H1 (cell line): ENCODE data around the gene RCSD1. TPM values are rescaled to one million over a fixed set of nuclear protein-coding genes. Genes with fewer than 3 reads are reported as not detected.

ENCODE experiments used
- CTCF ChIA-PET: fragments of 300-600 bp; sonication (Branson Sonifier 250); formaldehyde crosslinking; loops from one replicate; lab custom pipeline; 2021; ENCODE audit not compliant: partially characterized antibody; lab: Charles Lee
- POLR2A ChIA-PET: fragments of 300-600 bp; sonication (Branson Sonifier 250); formaldehyde crosslinking; loops from one replicate; lab custom pipeline; 2021; ENCODE audit warnings: inconsistent platforms; ENCODE audit not compliant: partially characterized antibody; lab: Charles Lee
- DNase-seq, 2 experiments: peaks; one replicate each; pipeline versions ENCODE4 v3.0.0 to v3.0.0-alpha.2; 2010 to 2022; ENCODE audit warnings: low spot score in 2 of 2, low read depth in 1 of 2, mixed read lengths in 1 of 2
- FAIRE-seq: peaks from 2 replicates; lab custom pipeline; 2011; peaks lifted over from hg19 to GRCh38; lab: Jason Lieb, UNC
- H2AFZ ChIP-seq: 2 replicates; pipeline ENCODE4 v1.8.1; 2012; ENCODE audit warnings: low read length, inconsistent platforms
- H2AK5ac ChIP-seq: 2 replicates; pipeline ENCODE4 v1.6.1; 2013; ENCODE audit warnings: low read depth, low read length
- H2BK120ac ChIP-seq: replicated peaks from 2 replicates; pipeline ENCODE3; 2013; ENCODE audit warnings: low read depth, low read length, inconsistent platforms
- H2BK12ac ChIP-seq: 2 replicates; pipeline ENCODE4 v1.6.1; 2013; ENCODE audit warnings: low read depth, low read length
- H2BK15ac ChIP-seq: 2 replicates; pipeline ENCODE4 v1.6.1; 2013; ENCODE audit warnings: low read length
- H2BK20ac ChIP-seq: 2 replicates; pipeline ENCODE4 v1.6.1; 2013; ENCODE audit warnings: low read length
- H2BK5ac ChIP-seq: 2 replicates; pipeline ENCODE4 v1.6.1; 2013; ENCODE audit warnings: low read depth, low read length
- H3K14ac ChIP-seq: 2 replicates; pipeline ENCODE4 v1.6.1; 2013; ENCODE audit warnings: inconsistent platforms; ENCODE audit not compliant: insufficient read length
- H3K18ac ChIP-seq: 2 replicates; pipeline ENCODE4 v1.6.1; 2013; ENCODE audit warnings: low read length; ENCODE audit errors: extremely low read depth
- H3K23ac ChIP-seq: 2 replicates; pipeline ENCODE4 v1.6.1; 2013; ENCODE audit warnings: inconsistent platforms; ENCODE audit not compliant: insufficient read length
- H3K23me2 ChIP-seq: 2 replicates; pipeline ENCODE4 v1.6.1; 2013; ENCODE audit warnings: low read depth, low read length
- H3K27ac ChIP-seq: 2 replicates; pipeline ENCODE4 v1.6.1; 2011; ENCODE audit warnings: low read depth, low read length, inconsistent platforms
- H3K27me3 ChIP-seq, 4 experiments: replicated peaks in 1 of 4; 1 replicate in 1 of 4; 2 replicates in 3 of 4; pipeline versions ENCODE4 v1.6.1 to v1.8.1; 2011 to 2013; ENCODE audit warnings: low read length in 3 of 4, mild to moderate bottlenecking in 3 of 4, inconsistent platforms in 2 of 4, mixed read lengths in 2 of 4, moderate library complexity in 1 of 4; ENCODE audit not compliant: control insufficient read depth in 3 of 4, insufficient read depth in 3 of 4; ENCODE audit errors: extremely low read depth in 1 of 4
- H3K36me3 ChIP-seq, 4 experiments: 2 replicates each; pipeline versions ENCODE4 v1.6.1 to v1.8.1; 2011 to 2013; ENCODE audit warnings: mild to moderate bottlenecking in 4 of 4, low read length in 3 of 4, moderate library complexity in 2 of 4, control low read depth in 1 of 4, inconsistent platforms in 1 of 4; ENCODE audit not compliant: insufficient read depth in 4 of 4, control insufficient read depth in 2 of 4
- H3K4ac ChIP-seq: replicated peaks from 2 replicates; pipeline ENCODE3; 2013; ENCODE audit warnings: low read length, low read depth, mixed read lengths, inconsistent platforms; ENCODE audit not compliant: insufficient read length
- H3K4me1 ChIP-seq, 4 experiments: replicated peaks in 1 of 4; 1 replicate in 1 of 4; 2 replicates in 3 of 4; pipeline versions ENCODE4 v1.6.1 to v1.8.1; 2011 to 2013; ENCODE audit warnings: low read length in 3 of 4, inconsistent platforms in 2 of 4, mixed read lengths in 1 of 4; ENCODE audit not compliant: insufficient read depth in 4 of 4, control insufficient read depth in 3 of 4
- H3K4me2 ChIP-seq, 2 experiments: 2 replicates each; pipeline versions ENCODE4 v1.6.1 to v1.8.1; 2011 to 2013; ENCODE audit warnings: low read depth in 2 of 2, low read length in 2 of 2, control low read depth in 1 of 2, inconsistent platforms in 1 of 2, mild to moderate bottlenecking in 1 of 2; ENCODE audit not compliant: insufficient read depth in 1 of 2
- H3K4me3 ChIP-seq, 4 experiments: fragments of 200-600, 300-600 bp in 1 of 4; sonication (generic), shearing (Covaris generic), sonication (Bioruptor Twin) in 1 of 4; 2 replicates each; pipeline versions ENCODE4 v1.5.1 to v1.8.1; 2011 to 2016; ENCODE audit warnings: low read length in 4 of 4, low read depth in 3 of 4, control low read depth in 2 of 4, inconsistent platforms in 2 of 4, mild to moderate bottlenecking in 2 of 4, mixed read lengths in 1 of 4, moderate library complexity in 1 of 4; ENCODE audit not compliant: insufficient read depth in 2 of 4; ENCODE audit errors: extremely low read depth in 1 of 4
- H3K56ac ChIP-seq: replicated peaks from 2 replicates; pipeline ENCODE3; 2013; ENCODE audit warnings: low read depth, mild to moderate bottlenecking, mixed read lengths, low read length, inconsistent platforms; ENCODE audit not compliant: insufficient read length
- H3K79me1 ChIP-seq: 2 replicates; pipeline ENCODE4 v1.6.1; 2013; ENCODE audit warnings: low read depth, low read length, control low read depth
- H3K79me2 ChIP-seq, 2 experiments: 2 replicates each; pipeline versions ENCODE4 v1.6.1 to v1.8.1; 2012 to 2013; ENCODE audit warnings: low read length in 2 of 2, mild to moderate bottlenecking in 2 of 2, inconsistent platforms in 1 of 2; ENCODE audit not compliant: insufficient read depth in 2 of 2, control insufficient read depth in 1 of 2
- H3K9ac ChIP-seq, 4 experiments: replicated peaks in 1 of 4; 1 replicate in 1 of 4; 2 replicates in 3 of 4; pipeline versions ENCODE4 v1.6.1 to v1.8.1; 2011 to 2013; ENCODE audit warnings: low read depth in 3 of 4, low read length in 3 of 4, control low read depth in 2 of 4, mild to moderate bottlenecking in 2 of 4, moderate library complexity in 2 of 4, inconsistent platforms in 1 of 4; ENCODE audit errors: extremely low read depth in 1 of 4
- H3K9me3 ChIP-seq, 2 experiments: 2 replicates each; pipeline versions ENCODE4 v1.6.1 to v1.8.1; 2012 to 2013; ENCODE audit warnings: mild to moderate bottlenecking in 2 of 2, moderate library complexity in 2 of 2, control low read depth in 1 of 2, inconsistent platforms in 1 of 2, low read depth in 1 of 2, low read length in 1 of 2, mixed read lengths in 1 of 2; ENCODE audit not compliant: insufficient read depth in 2 of 2
- H4K20me1 ChIP-seq, 2 experiments: replicated peaks in 1 of 2; 2 replicates each; pipeline versions ENCODE3 to v1.8.1; 2011 to 2013; ENCODE audit warnings: inconsistent platforms in 2 of 2, low read length in 2 of 2, mild to moderate bottlenecking in 1 of 2; ENCODE audit not compliant: insufficient read depth in 2 of 2, control insufficient read depth in 1 of 2
- H4K5ac ChIP-seq: 2 replicates; pipeline ENCODE4 v1.6.1; 2013; ENCODE audit warnings: low read length, low read depth, mixed read lengths, inconsistent platforms; ENCODE audit not compliant: insufficient read length
- H4K8ac ChIP-seq: 2 replicates; pipeline ENCODE4 v1.8.0; 2013; ENCODE audit warnings: mild to moderate bottlenecking, moderate library complexity, low read length, inconsistent platforms; ENCODE audit not compliant: insufficient read depth; ENCODE audit errors: extremely low read depth
- H4K91ac ChIP-seq: replicated peaks from 2 replicates; pipeline ENCODE3; 2013; ENCODE audit warnings: low read length, mixed read lengths, inconsistent platforms; ENCODE audit not compliant: insufficient read length
- CTBP2 ChIP-seq: IDR thresholded peaks from 2 replicates; pipeline ENCODE4 v1.7.0; 2011; ENCODE audit warnings: borderline replicate concordance, mild to moderate bottlenecking, moderate library complexity, mixed read lengths, low read length; ENCODE audit not compliant: insufficient read depth, insufficient read length
- KDM5A ChIP-seq: fragments of 200-600 bp; IDR thresholded peaks from 2 replicates; pipeline ENCODE4 v1.7.1; 2012; ENCODE audit warnings: mild to moderate bottlenecking, low read length, inconsistent platforms, mixed read lengths
- POLR2AphosphoS5 ChIP-seq: IDR thresholded peaks from 2 replicates; pipeline ENCODE4 v1.6.1; 2011; ENCODE audit warnings: low read depth, low read length
- WGBS, 2 experiments: shearing (Covaris generic) in 1 of 2; methylation state at CpG; one replicate each; pipeline versions ENCODE4 v1.1.6 to v1.1.7; 2013 to 2015; ENCODE audit warnings: low lambda C conversion rate in 2 of 2, mixed read lengths in 2 of 2, inconsistent platforms in 1 of 2, low coverage in 1 of 2, missing lambda C conversion rate in 1 of 2; ENCODE audit not compliant: insufficient replicate concordance in 2 of 2, insufficient coverage in 1 of 2, insufficient read length in 1 of 2; ENCODE audit errors: extremely low coverage in 1 of 2, missing lambda C conversion rate in 1 of 2; 5-methylcytosine and 5-hydroxymethylcytosine counted together
- polyA plus RNA-seq, 7 experiments: library from polyadenylated mRNA; depleted of rRNA in 3 of 7; stranded (reverse) in 5 of 7; unstranded in 2 of 7; fragments of >200 nt in 5 of 7; fragments of 200-250 nt in 2 of 7; gene quantifications; 1 replicate in 5 of 7; 2 replicates in 1 of 7; 4 replicates in 1 of 7; pipeline versions ENCODE4 v1.2.1 to v1.2.3, GENCODE V29; 2011 to 2013; ENCODE audit warnings: missing spikeins in 2 of 7, mixed read lengths in 2 of 7
- total RNA-seq: library from RNA; stranded (reverse); fragmentation: NEBNext Ultra II Directional; extraction: Animal tissue kit (Norgen Biotek cat#: 25700); gene quantifications from 2 replicates; pipeline ENCODE4 v1.2.1, GENCODE V29; 2021

The RCSD1 gene
- total and polyA plus RNA-seq, 2 of the 8 experiments (the other 6 are each of a cell fraction or from before 2014, with no cell fraction given), result 0.47 to 0.69 TPM

GRCh38 chr1:167746013-167746672, 116.1 kb downstream of the RCSD1 start:
- Histone ChIP-seq H3K4me3 (no peak overlapping the region), H3K23ac (no peak overlapping the region), H4K5ac (no peak overlapping the region), H2BK120ac (no peak overlapping the region), H2AFZ (no peak overlapping the region), H3K23me2 (no peaks in the 10 kb centered on the region), H3K18ac (no peak overlapping the region), H3K27ac (no peak overlapping the region), H4K91ac (no peak overlapping the region), H2BK5ac (peak overlapping the region; percentile 26; the same call in 1 of the 2 replicates), H3K4me1 (peaks cover 0 to 7% (median 0%) of the 10 kb centered on the region in 4 experiments; a peak in 1 of 7 replicates), H2BK15ac (no peak overlapping the region), H3K14ac (no peak overlapping the region), H3K4ac (no peak overlapping the region), H2BK20ac (no peak overlapping the region), H3K9me3 (no peaks in the 10 kb centered on the region), H3K79me1 (peaks cover 7% of the 10 kb centered on the region), H4K20me1 (peaks cover 3 to 5% of the 10 kb centered on the region in 2 experiments), H2AK5ac (no peak overlapping the region; the same call in 1 of the 2 replicates), H4K8ac (no peak overlapping the region), H2BK12ac (no peak overlapping the region), H3K56ac (no peak overlapping the region), H3K9ac (no peak overlapping the region; a peak in 1 of 7 replicates), H3K36me3 (no peaks in the 10 kb centered on the region), H3K27me3 (no peaks in the 10 kb centered on the region), H3K4me2 (no peak overlapping the region), H3K79me2 (peaks cover 0 to 66% of the 10 kb centered on the region in 2 experiments; a peak in 2 of 4 replicates)
- DNase-seq (no peak), FAIRE-seq (no peak)
- ChIA-PET POLR2A (no interaction called here), CTCF (no interaction called here)
- no peak for TF ChIP-seq KDM5A
- no peak for TF ChIP-seq CTBP2
- TF ChIP-seq POLR2AphosphoS5, result no peak
- 71% methylated on average over 5 of the region's 5 CpGs; no CpG with 5 or more reads in 1 of the 2 experiments for WGBS, 2 experiments
